ENCODE measurements around the gene ANAPC5.
A peak's percentile ranks its signal among the peaks of the same experiment; 100 is the strongest.
"Not testable (repeated sequence)": the region's sequence is repeated elsewhere in the genome, so short reads cannot be mapped to it uniquely, and the experiment has no call there.

ANAPC5 gene

DNA sequence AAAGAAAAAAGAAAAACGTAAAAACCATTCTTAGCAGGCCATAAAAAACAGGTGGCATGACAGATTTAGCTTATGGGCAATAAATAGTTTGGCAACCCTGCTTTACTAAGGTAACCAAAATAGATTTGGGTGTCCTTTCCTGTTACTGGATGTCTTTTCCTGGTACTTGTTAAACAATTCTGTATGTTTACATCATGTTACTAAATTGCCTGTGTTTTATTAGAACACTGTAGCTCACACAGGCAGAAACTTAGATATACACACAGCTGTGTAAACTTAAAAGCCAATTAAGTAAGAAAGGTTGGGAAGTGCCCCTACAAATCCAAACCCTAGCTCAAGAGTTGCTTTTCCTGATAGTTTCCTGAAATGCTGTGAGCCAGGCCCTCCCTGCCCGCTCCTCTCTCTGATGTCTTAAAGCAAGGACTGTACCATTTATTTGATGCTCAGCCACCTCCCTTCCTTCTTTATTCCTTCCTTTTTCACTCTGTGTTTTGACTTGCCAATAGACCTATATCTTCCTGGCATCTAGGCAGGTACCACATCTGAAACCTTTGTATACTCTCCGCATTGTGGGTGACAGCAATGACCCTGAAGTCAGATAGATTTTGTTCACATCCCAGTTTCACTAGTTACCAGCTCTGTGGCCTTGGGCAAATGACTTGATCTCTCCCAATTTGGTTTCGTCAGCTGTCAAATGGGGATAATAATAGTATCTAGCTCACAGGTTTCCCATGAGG lies 52.0 kb downstream of the ANAPC5 start:
- no peak for DNase-seq (ENCODE audit: insufficient read length, low spot score)
- no peak for FAIRE-seq
- no peak for TF ChIP-seq POLR2A (IDR thresholded peaks at IDR 0.05; ENCODE audit: low read depth, low read length)
- TF ChIP-seq POLR2AphosphoS5 (IDR thresholded peaks at IDR 0.05; ENCODE audit: low read depth, low read length), result no peak
- no peak for TF ChIP-seq TAF1 (IDR thresholded peaks at IDR 0.05; ENCODE audit: low read depth, low read length)
- no peak for TF ChIP-seq PAX5 (IDR thresholded peaks at IDR 0.05; ENCODE audit: insufficient read depth, low read length, severe bottlenecking)
- no peak for TF ChIP-seq SPI1 (IDR thresholded peaks at IDR 0.05; ENCODE audit: low read depth, low read length)
- no peak for TF ChIP-seq POU2F2 (IDR thresholded peaks at IDR 0.05; ENCODE audit: low read depth, low read length)

DNA sequence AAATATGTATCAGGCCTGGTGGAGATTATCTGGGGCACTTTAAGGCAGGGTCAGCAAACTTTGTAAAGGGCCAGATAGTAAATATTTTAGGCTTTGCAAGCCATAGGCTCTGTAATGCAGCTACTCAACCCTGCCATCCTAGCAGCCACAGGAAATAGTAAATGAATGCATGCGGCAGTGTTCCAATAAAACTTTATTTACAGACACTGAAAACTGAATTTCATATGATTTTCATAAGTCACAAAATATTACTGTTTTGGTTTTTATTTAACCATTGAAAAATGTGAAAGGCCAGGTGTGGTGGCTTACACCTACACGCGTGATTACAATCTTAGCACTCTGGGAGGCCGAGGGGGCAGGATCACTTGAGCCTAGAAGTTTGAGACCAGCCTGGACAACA lies 52.5 kb downstream of the ANAPC5 start:
- no peak for FAIRE-seq
- TF ChIP-seq POLR2AphosphoS5 (IDR thresholded peaks at IDR 0.05; ENCODE audit: low read depth, low read length) (no peak), PAX5 (IDR thresholded peaks at IDR 0.05; ENCODE audit: insufficient read depth, low read length, severe bottlenecking) (no peak), POU2F2 (IDR thresholded peaks at IDR 0.05; ENCODE audit: low read depth, low read length) (no peak), SPI1 (IDR thresholded peaks at IDR 0.05; ENCODE audit: low read depth, low read length) (no peak), TAF1 (IDR thresholded peaks at IDR 0.05; ENCODE audit: low read depth, low read length) (no peak), POLR2A (IDR thresholded peaks at IDR 0.05; ENCODE audit: low read depth, low read length) (no peak)
- no peak for DNase-seq (ENCODE audit: insufficient read length, low spot score)

DNA sequence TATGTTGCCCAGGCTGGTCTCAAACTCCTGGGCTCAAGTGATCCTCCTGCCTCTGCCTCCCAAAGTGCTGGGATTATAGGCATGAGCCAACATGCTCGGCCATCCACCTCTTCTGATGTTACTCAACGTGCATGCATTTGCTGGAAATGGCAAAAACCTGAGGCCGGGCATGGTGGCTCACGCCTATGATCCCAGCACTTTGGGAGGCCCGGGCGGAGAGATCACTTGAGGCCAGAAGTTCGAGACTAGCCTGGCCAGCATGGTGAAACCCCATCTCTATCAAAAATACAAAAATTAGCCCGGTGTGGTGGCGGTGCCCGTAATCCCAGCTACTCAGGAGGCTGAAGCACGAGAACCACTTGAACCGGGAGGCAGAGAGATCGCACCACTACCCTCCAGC lies 53.8 kb downstream of the ANAPC5 start:
- FAIRE-seq, result not testable (repeated sequence)

DNA sequence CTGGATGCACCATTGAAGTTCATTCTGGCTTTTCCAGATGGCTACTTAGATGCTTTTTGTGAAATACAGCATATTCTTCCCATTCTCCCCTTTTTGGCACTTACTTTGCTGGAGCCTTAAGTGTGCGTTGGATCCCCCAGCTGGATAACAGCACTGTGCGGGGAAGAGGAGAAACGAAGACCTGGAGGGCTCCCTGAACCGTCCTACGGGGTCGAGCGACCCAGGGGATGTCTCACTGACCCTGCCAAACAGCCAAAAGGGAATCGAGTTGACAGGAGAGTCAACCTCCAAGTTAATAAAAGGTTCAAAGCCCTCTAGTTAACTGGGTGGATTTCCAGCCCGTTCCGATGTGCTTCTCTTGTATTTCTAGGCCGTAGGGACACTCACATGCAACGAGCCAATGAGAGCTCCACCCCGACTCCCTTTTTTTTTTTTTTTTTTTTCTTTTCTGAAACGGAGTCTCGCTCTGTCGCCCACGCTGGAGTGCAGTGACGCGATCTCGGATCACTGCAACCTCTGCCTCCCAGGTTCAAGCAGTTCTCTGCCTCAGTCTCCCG lies 54.7 kb downstream of the ANAPC5 start:
- no peak for DNase-seq (ENCODE audit: insufficient read length, low spot score)
- FAIRE-seq, result peak; percentile 68
- no peak for TF ChIP-seq POU2F2 (IDR thresholded peaks at IDR 0.05; ENCODE audit: low read depth, low read length)
- TF ChIP-seq SPI1 (IDR thresholded peaks at IDR 0.05; ENCODE audit: low read depth, low read length), result no peak
- TF ChIP-seq POLR2A (IDR thresholded peaks at IDR 0.05; ENCODE audit: low read depth, low read length), result no peak
- TF ChIP-seq TAF1 (IDR thresholded peaks at IDR 0.05; ENCODE audit: low read depth, low read length), result no peak

More for the DNA sequence above, 53.8 kb downstream of the ANAPC5 start:
- not testable (repeated sequence) for DNase-seq (ENCODE audit: insufficient read length, low spot score)

DNA sequence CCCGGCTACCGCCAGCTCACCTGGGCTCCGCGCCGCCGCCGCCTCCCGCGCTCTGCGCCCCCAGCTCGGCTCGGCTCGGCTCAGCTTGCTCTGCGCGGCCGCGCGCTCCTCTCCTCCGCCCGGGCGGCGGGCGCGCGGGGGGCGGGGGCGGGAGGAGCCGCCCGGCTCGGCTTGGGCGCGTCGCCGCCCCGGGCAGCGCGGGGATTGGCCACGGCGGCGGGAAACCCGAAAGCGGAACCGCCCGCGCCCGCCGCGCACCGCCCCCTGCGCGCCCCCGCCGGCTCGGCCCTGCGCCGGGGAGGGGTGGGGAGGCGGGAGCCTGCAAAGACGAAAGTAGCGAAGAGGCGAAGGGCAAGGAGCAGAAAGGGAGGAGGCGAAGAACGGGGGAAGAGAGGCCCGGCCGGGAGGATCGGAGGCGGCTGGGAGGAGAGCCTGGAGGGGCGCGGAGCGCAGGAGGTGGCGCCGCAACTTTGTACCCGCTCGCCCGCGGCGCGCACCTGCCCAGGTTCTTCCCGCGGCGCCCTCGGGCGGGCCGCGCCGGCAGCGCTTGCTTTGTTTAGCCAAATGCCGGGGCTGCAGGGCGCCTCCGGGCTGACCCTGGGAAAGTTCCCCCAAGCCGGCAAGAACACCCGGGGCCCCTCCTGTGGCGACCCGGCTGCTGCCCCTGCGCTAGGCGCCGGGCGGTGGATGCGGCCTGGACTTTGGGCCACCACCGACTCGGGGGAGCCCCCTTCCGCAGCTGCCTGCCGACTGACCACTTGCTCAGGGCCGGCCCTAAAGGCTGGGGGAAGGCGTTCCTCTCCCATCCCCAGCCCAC lies 55.4 kb downstream of the ANAPC5 start, which contains the start of gene CAMKK2:
TSS of gene CAMKK2 (minus strand) at position 92 of the 817 bp plus-strand sequence. CDS start 22,183 bp downstream, outside the sequence.
- no peak for TF ChIP-seq POU2F2 (IDR thresholded peaks at IDR 0.05; ENCODE audit: low read depth, low read length)
- TF ChIP-seq POLR2A (IDR thresholded peaks at IDR 0.05; ENCODE audit: low read depth, low read length), result no peak
- TF ChIP-seq PAX5 (IDR thresholded peaks at IDR 0.05; ENCODE audit: insufficient read depth, low read length, severe bottlenecking), result peak; percentile 57
- TF ChIP-seq SPI1 (IDR thresholded peaks at IDR 0.05; ENCODE audit: low read depth, low read length), result peak; percentile 66
- FAIRE-seq (peak; percentile 92), DNase-seq (ENCODE audit: insufficient read length, low spot score) (peak; percentile 93)

DNA sequence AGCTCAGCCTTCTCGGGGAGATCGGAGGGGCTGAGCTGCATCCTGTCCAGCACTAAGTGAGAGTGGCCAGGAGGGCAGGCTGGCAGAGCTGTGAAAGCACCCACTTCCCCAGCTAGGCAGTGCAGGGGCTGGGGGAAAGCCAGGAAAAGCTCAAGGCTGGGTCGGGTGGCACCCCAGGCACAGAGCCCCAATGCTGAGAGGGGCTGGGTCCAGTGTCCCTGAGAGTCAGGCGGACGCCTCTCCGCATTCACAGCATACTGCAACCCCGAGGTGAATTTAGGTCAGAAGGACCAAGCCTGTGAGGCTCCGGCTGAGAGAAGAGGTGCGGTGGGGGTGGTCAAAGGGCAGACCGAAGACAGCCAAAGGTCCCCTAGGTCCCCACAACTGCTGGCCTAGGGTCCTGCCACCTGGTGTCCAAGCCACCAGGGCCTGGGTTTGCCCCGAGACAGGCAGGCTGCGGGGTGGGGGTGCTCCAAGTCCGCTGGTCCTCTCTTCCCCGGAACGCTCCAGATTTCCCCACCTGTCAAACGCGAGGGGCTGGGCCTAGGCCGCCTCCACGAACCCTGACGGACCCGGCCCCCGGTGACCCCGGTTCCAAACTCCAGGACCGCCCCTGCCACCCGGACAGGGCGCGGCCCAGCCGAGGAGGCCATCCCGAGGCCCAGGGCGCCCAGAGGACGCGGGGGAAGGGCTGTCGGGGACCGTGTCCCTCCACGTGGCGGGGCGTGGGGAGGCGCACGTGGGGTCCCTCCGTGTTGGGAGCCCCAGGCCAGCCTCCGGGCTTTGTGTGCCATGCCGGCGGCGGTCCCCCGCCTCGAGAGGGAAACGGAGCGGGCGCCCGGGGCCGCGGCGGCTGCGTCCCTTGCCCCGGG lies 56.2 kb downstream of the ANAPC5 start:
- no peak for DNase-seq (ENCODE audit: insufficient read length, low spot score)
- TF ChIP-seq POLR2AphosphoS5 (IDR thresholded peaks at IDR 0.05; ENCODE audit: low read depth, low read length), result no peak
- TF ChIP-seq POLR2A (IDR thresholded peaks at IDR 0.05; ENCODE audit: low read depth, low read length), result no peak
- TF ChIP-seq POU2F2 (IDR thresholded peaks at IDR 0.05; ENCODE audit: low read depth, low read length), result no peak
- TF ChIP-seq TAF1 (IDR thresholded peaks at IDR 0.05; ENCODE audit: low read depth, low read length), result no peak
- TF ChIP-seq PAX5 (IDR thresholded peaks at IDR 0.05; ENCODE audit: insufficient read depth, low read length, severe bottlenecking), result no peak
- TF ChIP-seq SPI1 (IDR thresholded peaks at IDR 0.05; ENCODE audit: low read depth, low read length), result no peak
- FAIRE-seq, result peak; percentile 23

DNA sequence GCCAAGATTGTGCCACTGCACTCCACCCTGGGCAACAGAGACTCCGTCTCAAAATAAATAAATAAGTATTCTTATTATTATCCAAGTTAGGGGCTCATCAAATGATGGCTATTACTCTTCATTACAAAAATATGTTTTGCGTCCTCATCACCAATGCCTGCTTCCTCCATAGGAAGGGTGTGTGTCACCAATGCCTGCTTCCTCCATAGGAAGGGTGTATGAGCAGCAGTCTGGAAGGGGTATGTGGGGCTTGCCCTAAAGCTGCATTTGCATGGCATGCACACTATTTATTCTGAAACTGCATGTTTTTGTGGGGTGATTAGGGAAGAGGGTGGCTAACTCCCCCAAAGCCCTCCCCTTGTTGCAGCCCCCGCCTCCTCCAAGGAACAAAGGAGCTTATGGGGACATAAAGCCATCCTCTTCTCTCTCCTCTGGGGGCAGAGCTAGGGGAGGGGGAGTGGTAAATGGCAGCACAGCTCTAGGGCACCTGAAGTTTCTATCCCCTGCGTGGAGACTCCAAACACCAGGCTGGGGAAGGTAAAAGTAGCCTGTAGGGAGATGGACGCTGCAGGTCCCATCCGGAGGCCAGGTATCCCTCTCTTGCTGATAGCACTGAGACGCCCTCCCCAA lies 57.0 kb downstream of the ANAPC5 start:
- no peak for TF ChIP-seq POLR2AphosphoS5 (IDR thresholded peaks at IDR 0.05; ENCODE audit: low read depth, low read length)
- no peak for TF ChIP-seq SPI1 (IDR thresholded peaks at IDR 0.05; ENCODE audit: low read depth, low read length)
- TF ChIP-seq POU2F2 (IDR thresholded peaks at IDR 0.05; ENCODE audit: low read depth, low read length), result no peak
- TF ChIP-seq POLR2A (IDR thresholded peaks at IDR 0.05; ENCODE audit: low read depth, low read length), result no peak
- TF ChIP-seq TAF1 (IDR thresholded peaks at IDR 0.05; ENCODE audit: low read depth, low read length), result no peak
- no peak for TF ChIP-seq PAX5 (IDR thresholded peaks at IDR 0.05; ENCODE audit: insufficient read depth, low read length, severe bottlenecking)
- FAIRE-seq, result no peak
- no peak for DNase-seq (ENCODE audit: insufficient read length, low spot score)

DNA sequence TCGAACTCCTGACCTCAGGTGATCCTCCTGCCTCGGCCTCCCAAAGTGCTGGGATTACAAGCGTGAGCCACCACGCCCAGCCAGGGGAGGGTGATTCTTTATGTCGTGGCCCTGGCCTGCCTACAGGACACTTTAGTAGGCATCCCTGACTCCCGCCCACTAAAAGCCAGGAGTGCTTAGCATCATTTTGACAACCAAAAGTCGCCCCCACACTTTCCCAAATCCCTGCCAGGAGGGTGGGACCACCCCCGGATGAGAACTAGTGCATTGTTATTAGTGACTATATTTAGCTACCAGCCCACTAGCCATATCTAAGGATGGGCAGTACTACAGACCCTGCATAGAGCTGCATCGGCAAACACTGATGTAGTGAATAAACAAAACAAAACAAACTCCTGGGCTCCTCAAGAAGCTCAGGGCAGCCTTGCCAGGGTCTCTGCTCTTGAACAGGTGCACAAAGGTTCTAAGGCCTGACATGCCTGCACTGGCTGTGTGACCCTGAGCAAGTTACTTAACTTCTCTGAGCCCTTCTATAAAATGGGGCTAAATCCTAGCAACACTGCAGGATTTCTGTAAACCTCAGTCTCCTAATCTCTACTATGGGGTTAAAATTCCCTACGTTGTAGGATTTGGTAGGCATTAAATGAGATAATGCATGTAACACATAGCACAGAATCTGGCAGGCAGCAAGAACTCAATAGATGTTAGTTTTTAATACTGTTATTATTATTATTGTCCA lies 57.9 kb downstream of the ANAPC5 start:
- no peak for TF ChIP-seq SPI1 (IDR thresholded peaks at IDR 0.05; ENCODE audit: low read depth, low read length)
- no peak for TF ChIP-seq PAX5 (IDR thresholded peaks at IDR 0.05; ENCODE audit: insufficient read depth, low read length, severe bottlenecking)
- TF ChIP-seq POU2F2 (IDR thresholded peaks at IDR 0.05; ENCODE audit: low read depth, low read length), result no peak
- no peak for TF ChIP-seq TAF1 (IDR thresholded peaks at IDR 0.05; ENCODE audit: low read depth, low read length)
- no peak for FAIRE-seq
- DNase-seq (ENCODE audit: insufficient read length, low spot score), result no peak

Measured in GM12891 (cell line).